Measurements from ENCODE around the gene GPR132. TPM values are rescaled to one million over a fixed set of nuclear protein-coding genes. Genes with fewer than 3 reads are reported as not detected.
"Not testable (repeated sequence)": the region's sequence is repeated elsewhere in the genome, so short reads cannot be mapped to it uniquely, and the experiment has no call there.

GPR132 gene
- total RNA-seq, 1 donor from 2014 or later, result 0.07 TPM

DNA sequence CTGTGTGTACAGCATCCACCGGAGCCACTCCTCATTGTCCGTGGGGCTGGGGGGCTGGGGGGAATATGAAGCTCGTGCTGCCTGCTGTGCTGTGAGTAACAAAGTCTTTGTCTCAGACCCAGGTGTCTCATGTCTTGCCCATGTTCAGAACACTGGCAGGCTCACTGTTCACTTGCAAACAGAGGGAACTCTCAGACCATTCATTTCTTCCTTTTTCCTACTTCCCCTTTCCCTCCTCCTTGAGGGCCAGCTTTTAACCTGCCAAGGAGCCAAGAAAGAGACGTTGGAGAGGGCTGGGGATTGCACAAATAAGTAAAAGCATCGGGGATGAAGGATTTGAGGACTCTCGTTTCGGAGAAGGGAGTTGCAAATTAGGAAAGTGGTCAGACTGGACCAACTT, 21.6 kb downstream of the GPR132 start:
- DNase-seq (ENCODE audit: low read depth, low spot score), result no peak

GRCh38 chr14:105042813-105043212, 22.4 kb downstream of the GPR132 start:
- no peak for DNase-seq (ENCODE audit: low read depth, low spot score)

DNA sequence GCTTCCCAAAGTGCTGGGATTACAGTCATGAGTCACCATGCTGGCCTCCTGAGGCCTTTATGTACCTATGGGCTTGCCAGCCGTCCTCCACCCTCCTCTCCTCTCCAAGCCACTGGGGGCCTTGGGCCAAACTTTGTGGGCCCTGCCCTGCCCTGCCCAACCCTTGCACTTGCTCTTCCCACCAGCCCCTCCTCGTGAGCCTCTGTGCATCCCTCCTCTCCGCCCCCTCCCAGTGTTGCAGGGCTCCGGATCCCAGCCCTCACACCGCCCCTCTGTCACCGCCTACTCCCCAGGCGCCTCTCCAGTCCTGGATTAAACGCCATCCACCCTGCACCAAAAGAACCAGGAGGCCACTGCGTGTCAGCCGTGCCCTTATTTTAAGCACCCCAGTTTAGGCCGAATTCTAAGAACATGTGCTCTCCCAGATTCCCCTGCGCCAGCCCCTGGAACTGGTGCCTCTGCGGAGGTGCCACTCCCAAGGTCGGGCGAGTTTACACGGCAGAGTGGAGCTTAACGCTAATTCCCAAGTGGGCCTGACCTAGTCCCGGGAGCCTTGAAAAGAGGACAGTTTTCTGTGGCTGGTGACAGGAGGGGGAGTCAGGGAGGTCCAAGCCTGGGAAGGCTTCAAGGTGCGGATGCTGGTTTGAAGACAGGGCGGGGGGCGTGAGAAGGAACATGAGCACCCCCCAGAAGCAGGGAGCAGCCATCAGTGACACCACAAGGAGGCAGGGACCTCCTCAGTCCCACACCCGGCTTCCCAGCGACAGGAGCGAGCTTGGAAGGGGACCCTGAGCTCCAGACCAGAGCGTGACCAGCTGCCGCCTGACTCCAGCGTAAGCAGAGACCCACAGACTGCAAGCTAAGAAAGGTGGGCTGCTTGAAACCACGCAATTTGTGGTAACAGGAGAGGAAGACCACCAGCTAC, 23.1 kb downstream of the GPR132 start:
- DNase-seq (ENCODE audit: low read depth, low spot score), result no peak

- no peak for DNase-seq (ENCODE audit: low read depth, low spot score)
Measured at GRCh38 chr14:105039458-105040205, 25.6 kb downstream of the GPR132 start.

- not testable (repeated sequence) for DNase-seq (ENCODE audit: low read depth, low spot score)
Measured at GRCh38 chr14:105035616-105036015, 29.6 kb downstream of the GPR132 start.

GRCh38 chr14:105034315-105035039, 30.8 kb downstream of the GPR132 start:
- no peak for DNase-seq (ENCODE audit: low read depth, low spot score)

DNA sequence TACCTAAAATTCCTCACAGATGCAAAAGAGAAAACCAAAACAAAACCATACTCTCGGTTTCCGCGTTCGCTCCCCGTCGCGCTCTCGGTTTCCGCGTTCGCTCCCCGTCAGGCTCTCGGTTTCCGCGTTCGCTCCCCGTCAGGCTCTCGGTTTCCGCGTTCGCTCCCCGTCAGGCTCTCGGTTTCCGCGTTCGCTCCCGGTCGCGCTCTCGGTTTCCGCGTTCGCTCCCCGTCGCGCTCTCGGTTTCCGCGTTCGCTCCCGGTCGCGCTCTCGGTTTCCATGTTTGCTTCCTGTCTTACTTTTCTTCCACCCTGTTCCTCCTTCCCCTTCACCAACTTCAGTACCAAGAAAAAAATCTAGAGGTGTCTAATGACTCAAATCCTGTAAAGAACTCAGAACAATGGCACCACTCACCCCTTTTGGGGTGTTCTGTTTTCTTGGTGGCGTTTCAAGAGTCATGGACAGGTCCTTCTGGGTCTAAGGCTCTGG, 31.8 kb downstream of the GPR132 start:
- DNase-seq (ENCODE audit: low read depth, low spot score), result not testable (repeated sequence)

DNA sequence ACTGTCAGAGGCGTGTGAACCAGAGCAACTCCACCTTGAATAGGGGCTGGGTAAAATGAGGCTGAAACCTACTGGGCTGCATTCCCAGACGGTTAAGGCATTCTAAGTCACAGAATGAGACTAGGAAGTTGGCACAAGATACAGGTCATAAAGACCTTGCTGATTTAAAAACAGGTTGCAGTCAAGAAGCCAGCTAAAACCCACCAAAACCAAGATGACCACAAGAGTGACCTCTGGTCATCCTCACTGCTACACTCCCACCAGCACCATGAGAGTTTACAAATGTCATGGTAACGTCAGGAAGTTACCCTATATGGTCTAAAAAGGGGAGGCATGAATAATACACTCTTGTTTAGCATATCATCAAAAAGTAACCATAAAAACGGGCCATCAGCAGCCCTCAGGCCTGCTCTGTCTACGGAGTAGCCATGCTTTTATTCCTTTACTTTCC, 32.8 kb downstream of the GPR132 start:
- not testable (repeated sequence) for DNase-seq (ENCODE audit: low read depth, low spot score)

DNA sequence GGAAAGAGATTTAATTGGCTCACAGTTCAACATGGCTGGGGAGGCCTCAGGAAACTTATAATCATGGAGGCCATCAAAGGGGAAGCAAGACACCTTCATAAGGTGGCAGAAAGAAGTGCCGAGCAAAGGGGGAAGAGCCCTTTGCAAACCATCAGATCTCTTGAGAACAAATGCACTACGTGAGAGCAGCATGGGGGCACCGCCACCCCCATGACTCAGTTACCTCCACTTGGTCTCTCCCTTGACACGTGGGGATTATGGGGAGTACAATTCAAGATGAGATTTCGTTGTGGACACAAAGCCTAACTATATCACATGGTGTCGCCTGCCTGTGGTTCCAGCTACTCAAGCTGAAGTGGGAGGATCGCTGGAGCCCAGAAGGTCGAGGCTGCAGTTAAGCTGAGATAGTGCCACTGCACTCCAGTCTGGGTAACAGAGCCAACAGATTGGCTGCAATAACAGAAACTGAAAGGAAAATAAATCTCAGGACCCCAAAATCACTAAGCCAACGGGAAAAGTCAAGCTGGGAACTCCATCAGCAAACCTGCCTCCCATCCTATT, 34.3 kb downstream of the GPR132 start:
- DNase-seq (ENCODE audit: low read depth, low spot score), result no peak

DNA sequence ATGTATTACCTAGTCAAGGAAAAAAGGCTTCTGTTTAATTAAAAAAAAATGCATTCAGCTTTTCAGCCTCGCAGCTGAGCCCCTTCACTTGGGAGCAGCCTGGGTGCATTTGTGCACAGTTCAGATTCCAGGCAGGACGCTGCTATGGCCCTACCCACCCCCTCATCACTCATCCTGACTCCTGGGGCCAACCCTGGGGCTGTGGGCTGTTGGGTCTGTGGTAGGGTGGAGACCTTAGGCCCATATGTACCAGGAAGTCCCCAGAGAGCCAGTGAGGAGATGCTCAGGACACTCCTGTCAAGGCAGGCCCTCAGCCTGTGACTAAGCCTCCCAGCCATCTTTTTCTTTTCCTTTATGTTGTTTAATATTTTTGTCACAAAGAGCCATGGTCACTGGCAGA, 35.0 kb downstream of the GPR132 start:
- DNase-seq (ENCODE audit: low read depth, low spot score), result no peak

- no peak for DNase-seq (ENCODE audit: low read depth, low spot score)
Measured at GRCh38 chr14:105029402-105029801, 35.8 kb downstream of the GPR132 start.

- DNase-seq (ENCODE audit: low read depth, low spot score), result no peak
Measured at GRCh38 chr14:105028251-105028927, 36.8 kb downstream of the GPR132 start.

DNA sequence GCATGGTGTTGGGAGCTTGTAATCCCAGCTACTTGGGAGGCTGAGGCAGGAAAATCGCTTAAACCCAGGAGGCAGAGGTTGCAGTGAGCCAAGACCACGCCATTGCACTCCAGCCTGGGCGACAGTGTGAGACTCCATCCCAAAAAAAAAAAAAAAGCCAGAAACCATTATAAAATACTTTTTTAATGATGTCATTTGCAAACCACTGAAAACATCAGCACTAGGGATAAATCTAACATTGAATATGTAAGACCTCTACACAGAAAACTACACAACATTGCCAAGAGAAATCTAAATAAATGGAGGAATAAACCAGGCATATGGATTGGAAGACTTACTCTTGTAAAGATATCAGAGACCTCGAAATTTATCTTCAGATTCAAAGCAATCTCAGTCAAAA, 37.5 kb downstream of the GPR132 start:
- DNase-seq (ENCODE audit: low read depth, low spot score), result not testable (repeated sequence)

DNA sequence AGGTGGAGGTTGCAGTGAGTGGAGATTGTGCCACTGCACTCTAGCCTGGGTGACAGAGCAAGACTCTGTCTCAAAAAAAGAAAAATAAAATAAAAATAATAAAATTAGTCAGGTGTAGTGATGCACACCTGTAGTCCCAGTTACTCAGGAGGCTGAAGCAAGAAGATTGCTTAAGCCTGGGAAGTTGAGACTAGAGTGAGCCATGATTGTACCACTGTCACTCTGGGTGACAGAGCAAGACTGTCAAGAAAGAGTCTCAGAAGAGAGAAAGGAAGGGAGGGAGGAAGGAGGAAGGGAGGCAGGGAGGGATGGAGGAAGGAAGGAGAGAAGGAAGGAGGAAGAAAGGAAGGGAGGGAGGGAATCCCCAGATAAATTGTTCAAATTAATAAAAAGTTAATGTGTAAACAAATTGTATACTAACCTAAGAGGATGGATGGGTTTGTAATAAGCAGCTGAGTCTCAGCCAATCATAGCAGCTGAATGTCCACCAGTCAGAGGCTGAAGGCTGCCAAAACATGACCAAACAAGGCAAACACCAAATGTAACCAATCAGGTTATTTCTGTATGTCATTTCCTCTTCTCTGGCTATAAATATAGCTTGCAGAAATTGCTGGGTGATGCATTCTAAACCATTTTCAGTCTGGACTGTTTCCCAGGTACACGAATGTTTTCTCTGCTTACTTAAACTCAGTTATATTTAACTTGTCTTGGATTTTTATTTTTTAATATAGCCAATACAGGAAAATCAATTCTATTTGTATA, 38.2 kb downstream of the GPR132 start:
- DNase-seq (ENCODE audit: low read depth, low spot score), result no peak

- DNase-seq (ENCODE audit: low read depth, low spot score), result peak; percentile 87
Measured at GRCh38 chr14:105026033-105026785, 39.0 kb downstream of the GPR132 start.

DNA sequence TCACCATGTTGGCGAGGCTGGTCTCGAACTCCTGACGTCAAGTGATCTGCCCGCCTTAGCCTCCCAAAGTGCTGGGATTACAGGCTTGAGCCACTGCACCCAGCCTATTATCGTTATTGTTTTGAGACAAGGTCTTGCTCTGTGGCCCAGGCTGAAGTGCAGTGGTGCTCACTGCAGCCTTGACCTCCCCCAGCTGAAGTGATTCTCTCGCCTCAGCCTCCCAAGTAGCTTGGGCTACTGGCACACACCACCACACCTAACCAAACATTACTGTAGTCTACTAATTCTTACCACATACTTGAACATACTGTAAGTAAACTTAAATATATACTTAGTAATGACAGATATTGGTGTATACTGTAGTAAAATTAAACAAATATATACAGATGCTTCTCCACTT, 39.8 kb downstream of the GPR132 start:
- no peak for DNase-seq (ENCODE audit: low read depth, low spot score)

DNA sequence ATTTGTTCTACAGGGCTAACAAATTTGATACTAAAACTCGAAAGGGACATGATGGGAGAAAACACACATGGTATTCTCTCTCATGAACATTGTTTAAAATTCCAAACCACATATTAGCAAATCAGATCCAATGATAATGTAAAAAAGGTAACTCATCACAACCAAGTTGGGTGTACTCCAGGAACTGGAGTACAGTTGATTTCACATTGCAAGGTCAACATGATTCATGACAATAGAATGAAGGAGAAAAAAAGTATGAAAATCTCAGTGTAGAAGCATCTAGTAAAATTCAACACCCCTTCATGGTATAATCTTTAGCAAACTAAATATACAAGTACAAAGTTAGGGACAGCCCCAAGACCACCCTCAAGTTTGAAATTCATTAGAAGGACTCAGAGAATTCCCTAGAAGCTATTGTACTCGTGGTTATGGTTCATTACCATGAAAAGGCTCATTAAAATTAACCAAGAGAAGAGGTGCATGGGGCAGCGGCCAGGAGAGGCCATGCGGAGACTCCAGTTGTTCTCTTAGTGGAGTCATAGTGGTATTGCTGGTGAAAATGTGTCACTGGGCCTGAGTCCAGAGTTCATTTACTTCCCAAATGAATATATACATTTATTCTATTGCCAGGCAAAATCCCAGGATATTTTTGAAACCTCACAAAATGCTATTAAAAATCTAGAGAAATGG, 41.3 kb downstream of the GPR132 start:
- DNase-seq (ENCODE audit: low read depth, low spot score), result no peak

DNA sequence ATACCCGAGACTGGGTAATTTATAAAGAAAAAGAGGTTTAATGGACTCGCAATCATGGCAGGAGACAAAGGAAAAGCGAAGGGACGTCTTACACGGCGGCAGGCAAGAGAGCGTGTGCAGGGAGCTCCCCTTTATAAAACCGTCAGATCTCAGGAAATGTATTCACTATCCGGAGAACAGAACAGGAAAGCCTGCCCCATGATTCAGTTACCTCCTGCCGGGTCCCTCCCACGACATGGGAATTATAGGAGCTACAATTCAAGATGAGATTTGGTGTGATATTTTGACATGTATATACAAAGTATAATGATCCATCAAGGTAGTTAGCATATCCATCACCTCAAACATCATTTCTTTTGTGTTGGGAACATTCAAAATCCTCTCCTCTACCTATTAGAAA, 42.1 kb downstream of the GPR132 start:
- DNase-seq (ENCODE audit: low read depth, low spot score), result no peak

- DNase-seq (ENCODE audit: low read depth, low spot score), result no peak
Measured at GRCh38 chr14:105022276-105022670, 43.0 kb downstream of the GPR132 start.
